HG03196 (cell line): ENCODE results near the gene TRAF2.

ENCODE experiments used
- ATAC-seq: cut with Tn5 transposase; IDR thresholded peaks from one replicate; pipeline ENCODE4 v1.9.1; 2021; ENCODE audit not compliant: unreplicated experiment

Gene TRAF2

DNA sequence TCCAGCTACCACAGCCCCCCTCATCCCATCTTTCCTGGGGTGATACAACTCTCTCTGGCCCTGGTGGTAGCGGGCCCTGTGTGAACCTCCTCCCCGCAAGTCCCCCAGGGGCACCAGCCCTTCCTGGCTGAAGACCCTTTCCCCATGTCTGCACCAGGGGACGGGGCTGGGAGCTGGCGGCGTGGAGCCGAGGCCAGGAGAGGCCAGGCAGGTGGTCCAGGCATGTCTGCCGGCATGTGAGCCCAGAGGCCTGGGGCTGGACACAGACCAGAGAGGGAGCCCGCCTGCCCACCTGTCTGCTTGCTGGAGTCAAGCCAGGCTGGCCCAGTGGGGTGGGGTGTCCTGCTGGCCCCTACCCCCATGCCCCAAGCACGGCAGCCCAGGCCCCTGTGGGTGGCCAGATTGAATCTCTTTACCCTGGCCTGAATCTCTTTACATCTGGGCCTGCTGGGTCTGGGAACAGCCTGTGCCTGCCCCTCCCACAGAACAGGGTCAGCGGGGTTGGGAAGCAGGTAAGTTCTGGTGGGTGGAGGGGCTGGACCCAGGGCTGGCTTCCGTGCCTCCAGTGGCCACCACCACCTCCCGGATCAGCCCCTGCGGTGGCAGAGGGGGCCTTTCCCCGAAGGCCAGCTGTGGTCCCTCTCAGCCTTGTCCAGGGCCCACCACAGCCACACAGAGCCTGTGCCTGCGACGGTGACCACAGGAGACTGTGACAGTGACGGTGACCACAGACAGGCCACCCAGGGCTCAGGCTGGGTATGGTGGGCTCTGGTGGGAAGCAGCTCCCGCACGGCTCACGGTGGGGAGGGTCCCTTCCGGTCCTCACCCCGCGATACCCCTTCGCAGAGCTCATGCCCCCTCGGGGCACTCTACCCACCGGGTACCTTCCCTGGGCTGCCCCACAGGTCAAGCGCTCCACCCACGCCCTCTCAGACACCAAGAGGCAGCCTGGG is 72.9 kb downstream of the TRAF2 start:
- ATAC-seq, result no peak

GRCh38 chr9:136960212-136960937 is 74.1 kb downstream of the TRAF2 start:
- ATAC-seq, result no peak

- ATAC-seq, result no peak
Observed at GRCh38 chr9:136960938-136961275, 74.6 kb downstream of the TRAF2 start.

GRCh38 chr9:136961279-136962065 is 75.2 kb downstream of the TRAF2 start:
- ATAC-seq, result no peak

DNA sequence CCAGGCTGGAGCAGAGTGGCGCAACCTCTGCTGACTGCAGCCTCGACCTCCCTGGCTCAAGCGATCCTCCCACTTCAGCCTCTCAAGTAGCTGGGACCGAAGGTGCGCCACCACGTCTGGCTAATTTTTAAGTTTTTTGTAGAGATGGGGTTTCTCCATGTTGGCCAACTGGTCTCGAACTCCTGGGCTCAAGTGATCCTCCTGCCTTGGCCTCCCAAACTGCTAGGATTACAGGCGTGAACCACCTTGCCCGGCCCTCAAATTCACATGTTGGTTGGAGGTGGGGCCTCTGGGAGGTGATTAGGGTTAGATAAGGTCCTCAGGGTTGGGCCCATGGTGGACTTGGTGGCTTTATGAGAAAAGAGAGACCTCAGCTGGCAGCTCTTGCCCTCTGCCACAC is 75.8 kb downstream of the TRAF2 start:
- no peak for ATAC-seq

DNA sequence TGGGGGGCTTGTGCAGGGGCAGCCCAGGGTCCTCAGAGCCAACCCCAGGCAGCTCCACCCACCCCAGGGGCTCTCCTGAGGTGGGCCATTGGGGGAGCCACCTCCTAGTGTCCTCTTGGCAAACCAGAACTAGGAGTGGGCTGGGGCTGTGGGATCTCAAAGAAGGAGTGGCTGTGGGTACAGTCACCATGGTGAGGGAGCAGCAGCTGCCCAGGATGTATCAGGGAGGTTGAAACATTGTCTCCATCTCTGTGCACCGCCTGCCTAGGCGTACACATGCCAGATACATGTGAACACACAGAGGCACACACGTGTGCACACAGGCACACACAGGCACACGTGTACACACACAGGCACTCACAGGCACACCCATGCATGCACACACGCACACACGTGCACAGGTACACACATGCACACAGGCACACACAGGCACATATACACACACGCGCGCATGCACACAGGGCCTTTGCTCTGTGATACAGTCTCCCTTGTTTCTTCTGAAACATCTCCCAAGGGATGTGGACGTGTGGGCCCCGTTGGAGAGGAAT is 76.5 kb downstream of the TRAF2 start:
- ATAC-seq, result no peak

GRCh38 chr9:136963341-136963740 is 77.0 kb downstream of the TRAF2 start:
- ATAC-seq, result no peak

- no peak for ATAC-seq
Observed at GRCh38 chr9:136963751-136964150, 77.4 kb downstream of the TRAF2 start.

DNA sequence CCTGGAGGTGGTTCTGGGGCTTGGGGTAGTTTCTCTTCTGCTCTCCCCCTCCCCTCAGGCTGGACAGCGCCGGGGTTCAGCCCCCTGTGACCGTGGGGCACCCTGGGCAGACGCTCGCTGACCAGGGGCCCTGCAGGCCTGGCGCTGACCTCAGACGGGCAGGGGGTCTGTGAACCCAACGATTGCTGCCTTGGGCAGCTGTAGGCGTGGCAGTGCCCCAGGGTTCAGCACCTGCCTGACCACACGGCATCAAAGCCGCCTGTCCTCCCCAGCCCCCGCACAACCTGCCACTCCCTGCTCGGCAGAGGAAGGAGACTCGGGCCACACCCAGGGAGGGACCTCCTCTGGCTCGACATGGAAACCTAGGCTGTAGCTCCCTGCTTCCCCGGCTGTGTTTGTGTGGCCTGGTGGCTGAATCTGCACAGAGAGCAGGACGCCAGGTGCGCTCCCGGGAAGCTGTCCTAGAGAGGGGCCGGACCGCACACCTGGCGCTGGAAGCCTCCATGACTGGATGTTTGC is 77.9 kb downstream of the TRAF2 start:
- ATAC-seq, result no peak

- no peak for ATAC-seq
Observed at GRCh38 chr9:136964833-136965422, 78.6 kb downstream of the TRAF2 start.

DNA sequence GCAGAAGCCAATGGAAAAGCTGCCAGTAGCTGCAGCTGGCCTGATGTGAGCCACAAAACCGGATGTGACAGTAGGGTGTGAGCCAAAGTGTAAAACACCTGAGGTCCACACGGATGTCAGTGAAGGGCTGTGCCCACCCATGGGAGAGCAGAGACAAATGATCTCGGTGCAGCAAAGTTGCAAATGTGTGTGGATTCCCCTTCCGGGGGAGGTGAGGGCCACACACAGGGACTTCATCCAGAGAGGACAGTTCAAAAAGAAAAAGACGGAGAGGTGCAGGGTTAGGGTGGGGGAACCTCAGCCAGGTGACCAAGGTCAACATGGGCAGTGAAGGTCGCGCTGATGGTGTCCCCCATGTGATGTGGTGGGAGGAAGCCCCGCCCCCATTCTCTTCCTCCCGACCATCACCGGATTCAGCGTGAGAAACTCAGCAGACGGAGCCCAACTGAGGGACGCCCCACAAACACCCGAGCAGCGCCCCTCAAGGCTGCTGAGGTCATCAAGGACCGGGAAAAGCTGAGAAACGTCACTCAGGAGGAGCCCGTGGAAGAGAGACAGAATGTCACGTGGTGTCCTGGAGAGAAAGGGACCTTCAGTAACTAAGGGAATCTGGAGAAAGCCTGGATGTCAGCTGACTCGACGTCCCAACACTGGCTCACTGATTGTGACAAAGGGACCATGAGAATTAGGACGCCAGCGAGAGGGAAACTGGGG is 79.6 kb downstream of the TRAF2 start:
- no peak for ATAC-seq

DNA sequence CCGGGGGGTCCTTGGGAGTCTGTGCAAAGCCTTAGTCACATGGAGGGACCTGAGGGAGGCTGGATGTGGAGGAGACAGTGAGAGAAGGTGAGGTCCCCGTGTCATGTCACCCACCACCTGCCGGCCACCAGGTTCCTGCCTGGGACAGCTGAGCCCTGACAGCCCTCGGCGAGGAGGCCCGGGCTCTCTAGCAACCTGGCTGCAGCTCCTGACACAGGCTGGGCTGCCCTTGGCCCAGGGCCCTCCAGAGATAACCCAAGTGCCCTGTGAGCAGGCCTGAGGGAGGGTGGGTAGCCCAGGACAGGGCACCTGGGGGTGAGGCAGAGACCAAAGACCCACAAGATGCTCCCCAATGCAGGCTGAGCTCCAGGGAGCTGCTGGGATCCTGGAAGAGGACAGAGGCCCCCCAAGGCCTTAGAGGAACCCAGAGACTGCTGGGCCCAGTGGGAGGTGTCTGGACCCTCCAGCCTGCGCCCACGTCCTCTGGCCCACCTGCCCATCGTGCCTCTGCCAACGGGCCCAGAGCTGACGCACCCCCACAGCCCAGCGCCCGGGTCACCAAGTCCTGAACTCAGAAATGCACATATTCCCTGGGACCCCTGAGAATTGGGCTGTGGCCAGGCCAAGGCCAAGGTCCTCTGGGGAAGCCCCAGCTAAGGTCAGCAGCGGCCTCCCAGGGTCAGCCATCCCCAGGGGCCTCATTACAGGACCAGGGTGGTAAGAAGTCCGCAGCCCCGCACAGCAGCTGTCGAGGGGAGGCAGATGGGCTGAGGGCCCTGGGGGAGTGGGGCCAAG is 82.2 kb downstream of the TRAF2 start:
- no peak for ATAC-seq

DNA sequence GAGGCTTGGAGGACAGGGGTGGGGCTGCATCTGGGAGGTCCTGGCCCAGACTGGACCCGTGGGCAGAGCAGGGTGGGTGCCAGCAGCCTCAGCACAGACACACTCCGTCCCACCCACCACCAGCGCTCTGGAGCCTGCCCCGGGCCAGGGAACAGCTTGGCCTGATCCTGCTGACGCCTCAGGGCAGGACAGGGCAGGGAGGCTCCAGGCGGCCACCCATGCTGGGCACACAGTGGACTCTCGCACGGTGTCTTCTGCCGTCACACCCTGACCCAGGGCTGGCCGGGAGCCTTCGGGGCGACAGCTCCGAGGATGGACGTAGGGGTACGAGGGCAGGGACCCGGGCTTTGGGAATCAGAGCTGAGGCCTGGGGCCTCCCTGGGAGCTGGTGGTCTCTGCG is 82.8 kb downstream of the TRAF2 start:
- ATAC-seq, result no peak

- ATAC-seq, result no peak
Observed at GRCh38 chr9:136969774-136970173, 83.5 kb downstream of the TRAF2 start.

- ATAC-seq, result no peak
Observed at GRCh38 chr9:136970361-136970760, 84.0 kb downstream of the TRAF2 start.

DNA sequence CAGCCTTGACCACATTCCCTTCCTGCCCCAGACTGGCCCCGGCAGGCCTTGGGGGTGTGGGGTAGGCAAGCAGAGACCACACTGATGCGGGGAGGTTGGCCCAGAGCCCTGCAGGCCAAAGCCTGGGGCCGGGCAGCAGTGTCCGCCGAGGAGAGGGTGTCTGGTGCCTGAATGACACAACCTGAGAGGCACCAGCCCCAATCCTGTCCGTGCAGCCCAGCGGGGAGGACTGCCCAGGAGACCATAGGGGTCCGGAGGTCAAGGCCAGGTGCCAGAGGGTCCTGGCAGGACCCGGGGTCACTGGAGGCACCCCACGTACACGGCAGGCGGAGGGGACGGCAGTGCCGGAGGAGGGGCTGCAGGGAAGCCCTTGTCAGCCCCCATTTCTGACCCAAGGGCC is 85.4 kb downstream of the TRAF2 start:
- ATAC-seq, result no peak

GRCh38 chr9:136972335-136972734 is 86.0 kb downstream of the TRAF2 start:
- no peak for ATAC-seq

DNA sequence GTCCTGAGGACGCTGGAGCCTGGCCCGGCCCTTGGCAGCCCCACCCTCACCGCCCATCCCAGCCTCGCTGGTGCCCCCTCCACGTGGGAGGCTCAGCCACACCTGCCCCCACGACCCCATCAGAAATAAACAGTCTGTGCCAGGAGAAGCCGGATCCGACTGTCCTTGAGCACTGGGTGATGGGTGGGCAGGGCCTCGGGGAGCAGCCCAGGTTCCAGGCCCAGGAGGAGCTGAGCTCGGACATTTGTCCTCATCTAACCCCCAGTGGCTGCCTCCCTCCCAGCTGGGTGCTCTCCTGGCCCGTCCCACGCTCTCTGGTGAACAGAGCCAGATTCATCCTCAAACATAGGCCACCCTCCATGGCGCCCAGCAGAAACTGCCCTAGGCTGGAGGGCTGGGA is 86.4 kb downstream of the TRAF2 start:
- no peak for ATAC-seq
